Measurements from ENCODE around the gene KLHL8. TPM values are rescaled to one million over a fixed set of nuclear protein-coding genes. Genes with fewer than 3 reads are reported as not detected.

The KLHL8 gene
- total and polyA plus RNA-seq, 4 donors, result 2.9 to 14.4 (median 5.1) TPM

- TF ChIP-seq FOXA1 (IDR thresholded peaks at IDR 0.05) (no peak), TAF1 (conservative IDR thresholded peaks at IDR 0.05) (no peak), ATF3 (IDR thresholded peaks at IDR 0.05) (no peak), HNF4A (conservative IDR thresholded peaks at IDR 0.05) (no peak), GABPA (IDR thresholded peaks at IDR 0.05 in 1 of 2, conservative IDR thresholded peaks at IDR 0.05 in 1 of 2) (no peak), RXRA (IDR thresholded peaks at IDR 0.05) (no peak), YY1 (IDR thresholded peaks at IDR 0.05) (no peak)
Measured at GRCh38 chr4:87180767-87181166, 39.7 kb downstream of the KLHL8 start (continued).

- no peaks in the 10 kb centered on the region for H3K4me1 ChIP-seq (ENCODE audit: control insufficient read depth in 4 of 4, insufficient read depth in 4 of 4, low read length in 3 of 4)
- H3K27me3 ChIP-seq (ENCODE audit: control insufficient read depth in 4 of 4, insufficient read depth in 4 of 4, low read length in 3 of 4), result no peaks in the 10 kb centered on the region
- H3K4me3 ChIP-seq (ENCODE audit: low read depth in 1 of 3, low read length in 3 of 3), result no peak overlapping the region
- no peak overlapping the region for H3K9ac ChIP-seq (ENCODE audit: low read depth in 1 of 2, low read length in 2 of 2)
- H3K36me3 ChIP-seq (ENCODE audit: control insufficient read depth in 4 of 4, insufficient read depth in 3 of 4, low read depth in 1 of 4, low read length in 3 of 4), result peaks cover 0 to 4% (median 1%) of the 10 kb centered on the region in 4 donors
- DNase-seq (ENCODE audit: low spot score), result no peak
- no peak for TF ChIP-seq HNF4A (conservative IDR thresholded peaks at IDR 0.05)
- no peak for TF ChIP-seq CTCF (IDR thresholded peaks at IDR 0.05; ENCODE audit: low read depth, low read length, missing input control)
- no peak for TF ChIP-seq NR2F2 (IDR thresholded peaks at IDR 0.05)
- TF ChIP-seq ATF3 (IDR thresholded peaks at IDR 0.05), result no peak
- TF ChIP-seq EGR1 (IDR thresholded peaks at IDR 0.05; ENCODE audit: low read depth in 2 of 2), result no peak
- no peak for TF ChIP-seq FOXA2 (IDR thresholded peaks at IDR 0.05)
- TF ChIP-seq RAD21 (IDR thresholded peaks at IDR 0.05), result no peak
- no peak for TF ChIP-seq RXRA (IDR thresholded peaks at IDR 0.05)
- no peak for TF ChIP-seq REST (IDR thresholded peaks at IDR 0.05)
- H3K9me3 ChIP-seq (ENCODE audit: control insufficient read depth in 4 of 4, low read length in 3 of 4), result no peaks in the 10 kb centered on the region
- 85% methylated on average over 1 of the region's 1 CpG for WGBS
- no peak overlapping the region for H3K27ac ChIP-seq (ENCODE audit: low read depth in 1 of 2, low read length in 2 of 2)
Measured at GRCh38 chr4:87179751-87180150, 40.7 kb downstream of the KLHL8 start.

GRCh38 chr4:87174672-87175071, 45.7 kb downstream of the KLHL8 start:
- H3K27ac ChIP-seq (ENCODE audit: low read depth in 1 of 2, low read length in 2 of 2), result no peak overlapping the region
- no peaks in the 10 kb centered on the region for H3K4me1 ChIP-seq (ENCODE audit: control insufficient read depth in 4 of 4, insufficient read depth in 4 of 4, low read length in 3 of 4)
- H3K36me3 ChIP-seq (ENCODE audit: control insufficient read depth in 4 of 4, insufficient read depth in 3 of 4, low read depth in 1 of 4, low read length in 3 of 4), result peaks cover 0 to 6% (median 3%) of the 10 kb centered on the region in 4 donors
- WGBS, result 97% methylated on average over 2 of the region's 2 CpGs
- H3K9me3 ChIP-seq (ENCODE audit: control insufficient read depth in 4 of 4, low read length in 3 of 4), result no peaks in the 10 kb centered on the region
- DNase-seq (ENCODE audit: low spot score), result no peak
- no peaks in the 10 kb centered on the region for H3K27me3 ChIP-seq (ENCODE audit: control insufficient read depth in 4 of 4, insufficient read depth in 4 of 4, low read length in 3 of 4)
- no peak overlapping the region for H3K4me3 ChIP-seq (ENCODE audit: low read depth in 1 of 3, low read length in 3 of 3)
- H3K9ac ChIP-seq (ENCODE audit: low read depth in 1 of 2, low read length in 2 of 2), result no peak overlapping the region
- TF ChIP-seq ATF3 (IDR thresholded peaks at IDR 0.05) (no peak), MAX (IDR thresholded peaks at IDR 0.05) (no peak), RAD21 (IDR thresholded peaks at IDR 0.05) (no peak), NR2F2 (IDR thresholded peaks at IDR 0.05) (no peak), EGR1 (IDR thresholded peaks at IDR 0.05; ENCODE audit: low read depth in 2 of 2) (no peak), FOXA2 (IDR thresholded peaks at IDR 0.05) (no peak), SP1 (IDR thresholded peaks at IDR 0.05) (no peak), FOXA1 (IDR thresholded peaks at IDR 0.05) (no peak), HNF4A (conservative IDR thresholded peaks at IDR 0.05) (no peak), GABPA (IDR thresholded peaks at IDR 0.05 in 1 of 2, conservative IDR thresholded peaks at IDR 0.05 in 1 of 2) (no peak), ZBTB33 (IDR thresholded peaks at IDR 0.05) (no peak), TAF1 (conservative IDR thresholded peaks at IDR 0.05) (no peak), HNF4G (IDR thresholded peaks at IDR 0.05) (no peak), RXRA (IDR thresholded peaks at IDR 0.05) (no peak), REST (IDR thresholded peaks at IDR 0.05) (no peak)
